GM21447 (cell line): ENCODE results near the gene SUSD5.

Experiments used
- ATAC-seq: cut with Tn5 transposase; IDR thresholded peaks from one replicate; pipeline ENCODE4 v1.9.1; 2021; ENCODE audit not compliant: unreplicated experiment

The SUSD5 gene

DNA sequence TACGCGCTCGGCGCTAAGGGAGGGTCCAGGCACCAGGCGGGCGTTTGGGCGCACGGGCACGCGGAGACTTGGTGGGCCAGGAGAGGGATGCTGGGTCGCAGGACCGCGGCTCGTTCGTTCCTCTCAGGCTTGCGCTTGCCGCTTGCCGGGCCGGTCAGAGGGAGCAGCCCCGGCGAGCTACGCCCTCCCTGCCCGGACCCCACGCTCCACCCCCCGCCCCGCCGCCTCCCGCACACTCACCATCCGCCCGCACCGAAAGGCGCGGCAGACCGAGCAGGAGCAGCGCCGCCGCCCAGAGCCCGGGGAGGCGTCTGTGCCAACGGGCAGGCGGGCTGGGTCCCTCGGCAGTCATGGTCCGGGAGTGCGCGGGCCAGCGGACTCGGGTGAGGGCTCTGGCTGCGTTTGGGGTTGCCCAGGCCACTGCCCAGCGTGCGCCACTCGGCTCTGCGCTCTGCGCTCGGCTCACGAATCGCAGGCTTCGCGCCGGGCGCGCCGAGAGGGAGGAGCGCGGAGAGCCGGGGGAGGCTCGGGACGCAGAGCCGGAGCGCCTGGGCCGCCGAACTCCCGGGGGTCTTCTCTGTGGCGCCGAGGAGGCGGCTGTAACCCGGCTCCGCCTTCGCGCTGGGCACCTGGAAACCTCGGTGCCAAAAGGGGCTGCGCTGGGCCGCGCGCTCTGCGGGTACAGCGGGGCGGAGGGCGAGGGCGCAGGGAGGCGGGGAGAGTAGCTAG, at the start of gene SUSD5:
Gene SUSD5 (minus strand): TSS at position 365 of the 729 bp plus-strand sequence. CDS start 13 bp downstream, at position 352.
- ATAC-seq, result no peak

DNA sequence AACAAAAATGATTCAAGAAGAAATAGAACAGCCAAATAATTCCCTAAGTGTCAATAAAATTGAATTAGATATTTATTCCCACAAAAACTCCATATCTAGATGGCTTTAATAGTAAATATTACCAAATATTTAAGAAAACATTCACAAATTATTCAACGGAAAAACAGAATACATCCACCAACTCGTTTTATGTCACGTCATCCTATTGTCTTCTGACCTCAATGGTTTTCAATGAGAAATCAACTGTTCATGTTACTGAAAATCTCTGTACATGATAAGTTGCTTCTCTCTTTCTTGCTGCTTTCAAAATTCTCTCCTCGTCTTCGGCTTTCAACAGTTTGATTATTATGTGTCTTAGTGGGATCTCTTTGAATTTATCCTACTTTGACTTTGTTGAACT, 41.5 kb upstream of the SUSD5 start:
- no peak for ATAC-seq

- no peak for ATAC-seq
These were observed 37.6 kb upstream of the SUSD5 start for GRCh38 chr3:33256249-33256648.

GRCh38 chr3:33250712-33251111, 32.1 kb upstream of the SUSD5 start:
- ATAC-seq, result no peak

- no peak for ATAC-seq
These were observed 28.2 kb upstream of the SUSD5 start for GRCh38 chr3:33246786-33247185.

DNA sequence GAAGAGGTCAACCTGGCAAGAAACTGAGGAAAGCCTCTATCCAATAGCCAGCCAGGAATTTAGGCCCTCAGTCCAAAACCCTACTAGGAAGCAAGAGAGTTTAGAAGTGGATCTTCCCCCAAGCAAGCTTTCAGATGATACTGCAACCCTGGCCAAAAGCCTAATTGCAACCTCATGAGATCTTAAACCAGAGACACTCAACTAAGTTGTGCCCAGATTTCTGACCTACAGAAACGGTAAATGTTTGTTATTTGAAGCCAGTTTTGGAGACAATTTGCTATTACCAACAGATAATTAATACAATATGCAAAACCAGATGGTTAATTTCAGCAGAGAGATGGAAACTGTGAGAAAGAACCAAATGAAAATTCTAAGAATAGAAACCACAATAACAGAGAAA, 21.7 kb upstream of the SUSD5 start:
- ATAC-seq, result no peak

GRCh38 chr3:33238923-33239322, 20.3 kb upstream of the SUSD5 start:
- no peak for ATAC-seq

DNA sequence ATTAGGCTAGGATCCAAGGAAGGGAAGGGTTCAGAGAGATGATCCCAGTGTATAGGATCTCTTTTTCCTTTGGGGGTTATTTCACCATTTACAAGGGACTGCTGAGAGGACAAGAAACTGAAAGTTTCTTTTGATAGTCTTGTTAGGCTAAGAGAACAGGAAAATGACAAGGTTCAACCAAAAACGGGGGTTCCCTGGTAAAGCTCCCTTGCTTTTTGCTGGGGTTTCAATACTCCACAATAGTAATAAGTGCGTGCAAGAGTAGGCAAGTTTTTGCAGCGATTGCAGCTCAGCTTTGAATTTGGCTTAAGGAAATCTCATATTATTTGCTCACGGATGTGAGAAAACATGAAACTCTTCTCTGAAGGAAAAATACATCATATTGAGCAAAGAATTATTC, 18.8 kb upstream of the SUSD5 start:
- ATAC-seq, result no peak

DNA sequence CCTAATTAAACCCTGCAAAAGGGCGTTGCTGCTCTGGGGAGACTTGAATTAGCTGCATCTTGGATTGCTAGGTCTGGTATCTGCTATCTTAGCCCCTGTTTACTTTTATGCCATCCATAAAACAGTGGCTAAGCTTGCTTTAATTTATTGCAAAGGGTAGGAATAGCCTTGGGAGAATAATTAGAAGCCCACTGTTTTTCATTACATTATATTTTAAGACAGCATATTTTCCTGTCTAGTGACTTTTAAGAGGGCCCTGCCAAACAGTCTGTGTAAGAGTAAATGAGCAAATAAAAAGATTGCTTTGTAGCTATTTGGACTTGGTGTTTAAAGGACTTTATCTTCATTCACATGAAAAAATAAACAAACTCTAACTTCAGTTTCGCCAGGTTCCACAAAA, 17.4 kb upstream of the SUSD5 start:
- ATAC-seq, result no peak

GRCh38 chr3:33233884-33234283, 15.3 kb upstream of the SUSD5 start:
- ATAC-seq, result no peak

GRCh38 chr3:33231756-33232465, 13.3 kb upstream of the SUSD5 start:
- ATAC-seq, result no peak

- ATAC-seq, result no peak
These were observed 11.3 kb upstream of the SUSD5 start for GRCh38 chr3:33229947-33230346.

GRCh38 chr3:33229066-33229465, 10.5 kb upstream of the SUSD5 start:
- no peak for ATAC-seq

DNA sequence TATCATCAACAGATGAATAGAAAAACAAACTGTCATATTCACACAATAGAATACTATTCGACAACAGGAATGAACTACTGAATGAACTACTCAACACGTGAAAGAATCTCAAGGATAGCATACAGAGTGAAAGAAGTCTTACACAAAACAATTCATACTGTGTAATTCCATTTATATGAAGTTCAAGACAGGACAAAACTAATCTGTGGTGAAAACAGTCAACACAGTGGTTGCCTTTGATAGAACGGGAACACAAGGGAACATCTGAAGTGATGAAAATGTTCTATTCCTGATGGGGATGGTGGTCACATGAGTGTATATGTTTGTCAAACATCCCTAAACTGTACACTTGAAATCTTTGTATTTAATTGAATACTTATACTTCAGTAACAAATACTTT, 2.6 kb upstream of the SUSD5 start:
- ATAC-seq, result no peak

DNA sequence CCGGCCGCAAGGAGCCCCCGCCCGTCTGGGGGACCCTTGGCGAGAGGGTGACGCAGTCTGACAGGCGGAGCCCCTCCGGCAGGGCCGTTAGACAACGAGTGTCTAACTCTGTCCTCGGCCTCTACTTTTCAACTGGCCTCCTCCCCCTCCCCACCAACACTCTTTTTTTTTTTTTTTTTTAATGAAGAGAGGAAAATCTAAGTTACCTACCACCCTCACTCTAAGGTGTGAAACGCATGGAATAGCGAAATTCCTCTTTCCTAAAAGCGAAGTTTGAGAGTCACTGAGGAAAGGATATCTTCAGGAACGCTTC, 521 bp upstream of the SUSD5 start:
- no peak for ATAC-seq

GRCh38 chr3:33217866-33218445, 654 bp downstream of the SUSD5 start:
- ATAC-seq, result no peak

- ATAC-seq, result no peak
These were observed 2.9 kb downstream of the SUSD5 start for GRCh38 chr3:33215739-33216138.

GRCh38 chr3:33212406-33212805, 6.2 kb downstream of the SUSD5 start:
- ATAC-seq, result no peak

DNA sequence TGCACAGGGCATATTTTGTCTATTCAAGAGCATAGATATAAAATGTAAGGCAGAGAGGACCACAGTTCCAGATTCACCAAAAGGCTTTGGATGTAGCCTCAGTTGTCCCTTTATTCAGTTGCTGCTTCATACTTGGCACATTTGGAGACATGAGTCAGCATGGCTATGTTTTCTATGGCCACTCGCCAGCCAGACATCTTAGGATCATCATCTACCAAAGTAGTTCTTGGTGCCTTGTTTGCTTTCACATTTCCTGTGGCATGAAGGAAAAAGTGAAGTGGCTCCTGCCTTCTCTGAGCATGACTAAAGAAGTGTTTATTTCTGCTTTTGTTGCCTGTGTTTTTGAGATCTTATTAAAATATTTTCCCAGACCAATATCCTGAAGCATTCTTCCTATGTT, 7.2 kb downstream of the SUSD5 start:
- no peak for ATAC-seq

DNA sequence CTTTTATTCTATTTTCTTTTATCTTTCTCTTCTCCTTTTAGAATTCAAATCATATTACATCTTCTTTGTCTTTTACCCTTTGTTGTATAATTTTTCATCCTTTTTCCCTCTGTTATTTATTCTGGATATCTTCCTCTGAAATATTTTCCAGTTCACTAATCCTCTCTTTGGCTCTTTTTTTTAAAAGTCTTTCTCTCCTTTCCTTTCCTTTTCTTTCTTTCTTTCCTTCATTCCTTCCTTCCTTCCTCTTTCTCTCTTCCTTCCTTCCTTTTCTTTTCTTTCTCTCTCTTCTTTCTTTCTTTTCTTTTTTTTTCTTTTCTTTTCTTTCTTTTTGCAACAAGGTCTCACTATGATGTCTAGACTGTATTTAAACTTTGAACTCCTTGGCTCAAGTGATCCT, 9.3 kb downstream of the SUSD5 start:
- no peak for ATAC-seq

GRCh38 chr3:33202711-33203457, 15.7 kb downstream of the SUSD5 start:
- ATAC-seq, result no peak

- ATAC-seq, result no peak
These were observed 17.4 kb downstream of the SUSD5 start for GRCh38 chr3:33201195-33201594.
